ENCODE measurements around the gene IFIT1B.

Gene IFIT1B

DNA sequence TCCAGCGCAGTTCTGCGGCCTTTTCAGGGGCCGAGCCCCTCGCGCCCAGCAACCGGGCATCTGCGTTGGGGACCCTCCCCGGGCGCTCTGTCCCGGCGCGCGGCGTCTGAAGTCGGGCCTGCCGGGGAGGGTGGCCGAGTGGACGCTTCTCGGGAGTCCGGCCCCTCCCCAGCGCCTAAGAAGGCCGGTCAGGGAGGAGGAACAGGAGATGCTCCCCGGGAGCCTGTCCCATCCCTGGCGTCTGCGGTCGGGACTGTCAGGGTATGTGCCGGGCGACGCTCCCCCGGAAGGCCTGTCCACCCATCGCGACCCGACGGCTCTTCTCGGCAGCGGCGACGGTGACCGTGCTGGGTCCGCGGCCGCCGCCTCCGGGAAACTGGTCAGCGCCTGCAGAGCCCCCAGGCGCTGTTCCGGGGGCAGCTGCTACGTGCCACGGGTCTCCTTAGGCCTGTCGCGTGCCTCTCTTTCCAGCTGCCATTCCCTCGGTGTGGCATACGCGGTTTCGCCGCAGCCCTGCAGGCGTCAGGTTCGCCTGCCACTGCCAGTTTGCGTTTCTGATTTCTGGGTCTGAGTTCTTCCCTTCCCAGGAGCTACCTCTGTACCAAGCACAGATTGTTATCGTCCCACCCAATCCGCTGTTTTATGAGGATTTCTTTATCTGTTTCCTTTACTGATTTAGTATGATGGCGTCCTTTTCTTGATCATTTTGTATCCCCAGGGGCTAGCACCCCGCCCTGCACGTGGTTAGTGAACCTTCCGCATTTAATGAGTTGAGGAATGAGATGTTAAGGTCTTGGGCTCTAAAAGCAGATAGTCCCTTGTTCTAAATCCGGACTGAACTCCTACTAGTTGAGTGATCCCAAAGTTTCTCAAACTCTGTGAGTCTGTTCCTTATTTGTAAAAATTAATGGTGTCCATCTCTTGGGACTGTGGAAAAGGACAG lies 37.3 kb downstream of the IFIT1B start:
- no peak for DNase-seq

DNA sequence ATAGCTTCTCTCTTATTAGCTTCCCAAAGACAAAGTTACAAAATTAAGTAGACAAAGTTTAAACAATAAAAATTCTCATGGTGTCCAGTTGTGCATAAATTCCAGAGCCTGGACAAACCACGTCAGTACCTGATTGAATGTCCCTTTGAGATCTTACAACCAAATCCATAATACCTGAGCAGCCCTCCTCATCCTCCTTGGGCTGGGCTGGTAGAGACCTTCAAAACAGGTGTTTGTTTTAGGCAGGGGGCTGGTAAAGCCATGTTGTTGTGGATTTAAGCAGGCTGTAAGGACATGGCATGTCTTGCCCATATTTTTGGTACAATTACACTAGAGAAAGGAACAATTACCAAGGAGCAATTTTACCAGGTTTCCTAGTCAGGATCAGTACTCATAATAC lies 38.6 kb downstream of the IFIT1B start:
- DNase-seq: no peak

GRCh38 chr10:89419548-89419947 lies 41.7 kb downstream of the IFIT1B start:
- DNase-seq: no peak

GRCh38 chr10:89421018-89421476 lies 43.2 kb downstream of the IFIT1B start:
- no peak for DNase-seq

- DNase-seq: no peak
These were observed 47.1 kb downstream of the IFIT1B start for GRCh38 chr10:89425000-89425399.

DNA sequence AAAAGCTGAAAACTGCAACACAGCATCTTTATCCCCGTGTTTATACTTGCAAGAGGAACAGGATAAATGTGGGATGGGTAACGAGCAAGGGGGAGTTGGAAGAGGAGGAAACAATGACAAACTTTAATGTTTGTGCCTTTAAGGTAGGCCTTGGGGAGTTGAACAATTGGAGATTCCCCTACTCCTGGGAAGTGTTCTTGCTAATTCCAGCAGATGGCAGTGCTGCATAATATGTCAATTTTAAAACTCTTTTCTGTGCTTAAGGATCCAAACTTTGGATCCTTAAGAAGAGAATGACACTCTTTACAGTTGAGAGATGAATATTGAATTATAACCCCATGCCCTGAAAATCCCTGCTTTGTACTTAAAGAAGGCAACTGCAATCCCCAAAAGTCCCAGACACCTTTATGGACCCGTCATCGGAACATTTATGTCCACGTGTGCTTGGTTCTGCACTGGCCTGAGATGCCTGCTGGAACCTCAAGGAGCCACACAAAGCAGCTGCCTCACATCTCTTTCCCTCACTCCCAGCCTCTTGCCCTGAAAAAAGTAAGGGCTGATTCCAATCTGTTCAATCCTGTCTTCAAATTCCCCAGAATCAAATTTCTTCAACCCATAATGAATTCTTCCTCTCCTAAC lies 48.5 kb downstream of the IFIT1B start:
- DNase-seq: no peak

- no peak for DNase-seq
These were observed 49.8 kb downstream of the IFIT1B start for GRCh38 chr10:89427629-89428028.

DNA sequence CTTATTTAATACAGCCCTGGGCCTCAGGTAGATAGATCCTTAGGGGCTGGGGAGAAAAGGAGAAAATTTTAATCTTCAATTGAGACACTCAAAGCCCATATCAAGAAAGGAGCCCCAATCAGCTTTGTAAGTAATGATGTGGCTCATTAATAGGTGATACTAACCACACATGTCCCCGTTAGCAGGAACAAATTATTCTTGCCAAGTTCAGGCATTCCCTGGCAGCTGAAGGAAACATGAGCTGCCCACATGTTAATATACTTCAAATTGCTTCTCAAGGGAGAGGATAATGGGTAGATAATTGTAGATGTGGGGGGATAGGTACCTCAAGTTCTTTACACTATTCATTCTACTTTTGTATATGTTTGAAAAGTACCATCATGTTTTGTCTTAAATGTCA lies 51.0 kb downstream of the IFIT1B start:
- no peak for DNase-seq

DNA sequence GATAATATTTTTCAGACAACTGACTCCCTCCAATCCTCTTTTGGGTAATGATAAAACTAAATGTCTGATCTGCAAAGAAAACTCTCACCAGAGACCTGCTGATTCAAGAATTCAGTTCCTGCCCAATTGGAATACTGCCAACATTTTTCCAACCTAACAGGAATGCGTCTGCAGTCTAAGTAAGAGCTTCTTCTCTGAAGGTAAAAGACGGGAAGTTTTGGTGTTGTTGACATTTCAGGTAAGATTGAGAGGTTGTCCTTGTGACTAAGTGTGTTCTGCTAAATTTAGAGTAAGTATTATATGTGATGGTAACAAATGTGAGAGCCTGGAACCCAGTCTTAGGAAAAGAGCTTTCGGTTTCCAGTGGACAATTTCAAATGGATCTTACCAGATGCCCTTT lies 54.1 kb downstream of the IFIT1B start:
- no peak for DNase-seq
